GM12892 (cell line): ENCODE measurements around the gene ZNF385C.
A peak's percentile ranks its signal among the peaks of the same experiment; 100 is the strongest.

ENCODE experiments used
- DNase-seq: peaks from one replicate; pipeline ENCODE4 v3.0.0; 2011; ENCODE audit not compliant: insufficient read length
- FAIRE-seq: peaks from 2 replicates; lab custom pipeline; 2011; peaks lifted over from hg19 to GRCh38; lab: Jason Lieb, UNC
- POLR2A ChIP-seq: IDR thresholded peaks from 2 replicates; pipeline ENCODE4 v1.6.1; 2011; ENCODE audit warnings: low read depth, low read length, control low read depth
- POLR2AphosphoS5 ChIP-seq: IDR thresholded peaks from 2 replicates; pipeline ENCODE4 v1.6.1; 2011; ENCODE audit warnings: low read depth, low read length, control low read depth
- TAF1 ChIP-seq: IDR thresholded peaks from 2 replicates; pipeline ENCODE4 v1.6.1; 2011; ENCODE audit warnings: low read depth, mild to moderate bottlenecking, control low read depth, low read length, borderline replicate concordance

ZNF385C gene

GRCh38 chr17:42133461-42134041 is 35.3 kb upstream of the ZNF385C start:
- DNase-seq (peak; percentile 59), FAIRE-seq (peak; percentile 86)
- TF ChIP-seq POLR2AphosphoS5, result peak; percentile 20; the same call in 1 of the 2 replicates
- TF ChIP-seq TAF1, result no peak
- no peak for TF ChIP-seq POLR2A

GRCh38 chr17:42132941-42133340 is 34.7 kb upstream of the ZNF385C start:
- FAIRE-seq (no peak), DNase-seq (no peak)
- TF ChIP-seq POLR2A (no peak), TAF1 (no peak), POLR2AphosphoS5 (no peak)

GRCh38 chr17:42131981-42132432 is 33.7 kb upstream of the ZNF385C start:
- DNase-seq, result no peak
- no peak for TF ChIP-seq POLR2A
- no peak for TF ChIP-seq POLR2AphosphoS5
- no peak for FAIRE-seq

GRCh38 chr17:42131232-42131631 is 33.0 kb upstream of the ZNF385C start:
- TF ChIP-seq POLR2AphosphoS5 (no peak), TAF1 (no peak), POLR2A (no peak)
- FAIRE-seq, result no peak
- no peak for DNase-seq

GRCh38 chr17:42130310-42130936 is 32.1 kb upstream of the ZNF385C start:
- DNase-seq, result no peak
- TF ChIP-seq POLR2A, result no peak
- TF ChIP-seq POLR2AphosphoS5, result no peak
- no peak for TF ChIP-seq TAF1
- no peak for FAIRE-seq

GRCh38 chr17:42129109-42129837 is 31.0 kb upstream of the ZNF385C start:
- DNase-seq (no peak), FAIRE-seq (no peak)
- TF ChIP-seq POLR2A, result no peak
- no peak for TF ChIP-seq POLR2AphosphoS5
- TF ChIP-seq TAF1, result no peak

GRCh38 chr17:42127414-42127813 is 29.1 kb upstream of the ZNF385C start:
- no peak for DNase-seq
- no peak for TF ChIP-seq POLR2AphosphoS5
- no peak for TF ChIP-seq TAF1
- TF ChIP-seq POLR2A, result no peak
- no peak for FAIRE-seq

GRCh38 chr17:42126836-42127235 is 28.6 kb upstream of the ZNF385C start:
- DNase-seq (no peak), FAIRE-seq (no peak)
- TF ChIP-seq TAF1 (no peak), POLR2AphosphoS5 (no peak), POLR2A (no peak)

GRCh38 chr17:42125565-42125964 is 27.3 kb upstream of the ZNF385C start:
- TF ChIP-seq TAF1 (no peak), POLR2A (no peak), POLR2AphosphoS5 (no peak)
- no peak for FAIRE-seq
- no peak for DNase-seq

GRCh38 chr17:42124256-42124655 is 26.0 kb upstream of the ZNF385C start:
- FAIRE-seq, result no peak

GRCh38 chr17:42122371-42123303 is 24.4 kb upstream of the ZNF385C start, which contains the start of gene HSPB9:
Gene HSPB9 (plus strand): TSS chr17:42122804. CDS start chr17:42122851, 47 bp downstream.
- FAIRE-seq (no peak), DNase-seq (no peak)
- no peak for TF ChIP-seq POLR2A
- no peak for TF ChIP-seq POLR2AphosphoS5
- no peak for TF ChIP-seq TAF1

More at GRCh38 chr17:42124256-42124655, 26.0 kb upstream of the ZNF385C start:
- TF ChIP-seq POLR2AphosphoS5, result no peak
- DNase-seq, result no peak
